ENCODE results near the gene FBN1. TPM values are rescaled to one million over a fixed set of nuclear protein-coding genes. Genes with fewer than 3 reads are reported as not detected.

Gene FBN1
- total RNA-seq, 1 donor from 2014 or later, result 808 TPM

GRCh38 chr15:48514103-48514816, 131.2 kb downstream of the FBN1 start:
- no peak for DNase-seq (ENCODE audit: low read depth)

GRCh38 chr15:48510976-48511375, 134.5 kb downstream of the FBN1 start:
- DNase-seq (ENCODE audit: low read depth), result no peak

- peak; percentile 67 for DNase-seq (ENCODE audit: low read depth)
These were observed 138.0 kb downstream of the FBN1 start for GRCh38 chr15:48507416-48508065.

GRCh38 chr15:48505067-48505466, 140.4 kb downstream of the FBN1 start:
- no peak for DNase-seq (ENCODE audit: low read depth)

GRCh38 chr15:48501208-48501607, 144.3 kb downstream of the FBN1 start:
- no peak for DNase-seq (ENCODE audit: low read depth)

- no peak for DNase-seq (ENCODE audit: low read depth)
These were observed 144.9 kb downstream of the FBN1 start for GRCh38 chr15:48500595-48500994.

GRCh38 chr15:48499978-48500377, 145.5 kb downstream of the FBN1 start:
- DNase-seq (ENCODE audit: low read depth), result no peak

GRCh38 chr15:48498828-48499227, 146.7 kb downstream of the FBN1 start:
- DNase-seq (ENCODE audit: low read depth), result no peak

- no peak for DNase-seq (ENCODE audit: low read depth)
These were observed 150.9 kb downstream of the FBN1 start for GRCh38 chr15:48494631-48495030.

- no peak for DNase-seq (ENCODE audit: low read depth)
These were observed 151.7 kb downstream of the FBN1 start for GRCh38 chr15:48493763-48494225.

- DNase-seq (ENCODE audit: low read depth), result peak; percentile 82
These were observed 152.3 kb downstream of the FBN1 start for GRCh38 chr15:48493084-48493762.

- no peak for DNase-seq (ENCODE audit: low read depth)
These were observed 159.3 kb downstream of the FBN1 start for GRCh38 chr15:48486228-48486627.

- DNase-seq (ENCODE audit: low read depth), result no peak
These were observed 163.7 kb downstream of the FBN1 start for GRCh38 chr15:48481802-48482201.

GRCh38 chr15:48479751-48480150, 165.8 kb downstream of the FBN1 start:
- no peak for DNase-seq (ENCODE audit: low read depth)

GRCh38 chr15:48478581-48478980, 166.9 kb downstream of the FBN1 start:
- no peak for DNase-seq (ENCODE audit: low read depth)

- DNase-seq (ENCODE audit: low read depth), result no peak
These were observed 167.6 kb downstream of the FBN1 start for GRCh38 chr15:48477795-48478360.

GRCh38 chr15:48475600-48476395, 169.7 kb downstream of the FBN1 start:
- no peak for DNase-seq (ENCODE audit: low read depth)

- DNase-seq (ENCODE audit: low read depth), result no peak
These were observed 171.8 kb downstream of the FBN1 start for GRCh38 chr15:48473667-48474066.

GRCh38 chr15:48472756-48473155, 172.8 kb downstream of the FBN1 start:
- peak; percentile 9 for DNase-seq (ENCODE audit: low read depth)

GRCh38 chr15:48471073-48471472, 174.4 kb downstream of the FBN1 start:
- DNase-seq (ENCODE audit: low read depth), result no peak

- DNase-seq (ENCODE audit: low read depth), result no peak
These were observed 175.4 kb downstream of the FBN1 start for GRCh38 chr15:48470096-48470495.

- DNase-seq (ENCODE audit: low read depth), result no peak
These were observed 175.8 kb downstream of the FBN1 start for GRCh38 chr15:48469681-48470080.
